ENCODE measurements around the gene F12. TPM values are rescaled to one million over a fixed set of nuclear protein-coding genes. Genes with fewer than 3 reads are reported as not detected.
"Not testable (repeated sequence)": the region's sequence is repeated elsewhere in the genome, so short reads cannot be mapped to it uniquely, and the experiment has no call there.

F12 gene
- polyA plus RNA-seq, 2 donors = 18.1 to 33.5 TPM

DNA sequence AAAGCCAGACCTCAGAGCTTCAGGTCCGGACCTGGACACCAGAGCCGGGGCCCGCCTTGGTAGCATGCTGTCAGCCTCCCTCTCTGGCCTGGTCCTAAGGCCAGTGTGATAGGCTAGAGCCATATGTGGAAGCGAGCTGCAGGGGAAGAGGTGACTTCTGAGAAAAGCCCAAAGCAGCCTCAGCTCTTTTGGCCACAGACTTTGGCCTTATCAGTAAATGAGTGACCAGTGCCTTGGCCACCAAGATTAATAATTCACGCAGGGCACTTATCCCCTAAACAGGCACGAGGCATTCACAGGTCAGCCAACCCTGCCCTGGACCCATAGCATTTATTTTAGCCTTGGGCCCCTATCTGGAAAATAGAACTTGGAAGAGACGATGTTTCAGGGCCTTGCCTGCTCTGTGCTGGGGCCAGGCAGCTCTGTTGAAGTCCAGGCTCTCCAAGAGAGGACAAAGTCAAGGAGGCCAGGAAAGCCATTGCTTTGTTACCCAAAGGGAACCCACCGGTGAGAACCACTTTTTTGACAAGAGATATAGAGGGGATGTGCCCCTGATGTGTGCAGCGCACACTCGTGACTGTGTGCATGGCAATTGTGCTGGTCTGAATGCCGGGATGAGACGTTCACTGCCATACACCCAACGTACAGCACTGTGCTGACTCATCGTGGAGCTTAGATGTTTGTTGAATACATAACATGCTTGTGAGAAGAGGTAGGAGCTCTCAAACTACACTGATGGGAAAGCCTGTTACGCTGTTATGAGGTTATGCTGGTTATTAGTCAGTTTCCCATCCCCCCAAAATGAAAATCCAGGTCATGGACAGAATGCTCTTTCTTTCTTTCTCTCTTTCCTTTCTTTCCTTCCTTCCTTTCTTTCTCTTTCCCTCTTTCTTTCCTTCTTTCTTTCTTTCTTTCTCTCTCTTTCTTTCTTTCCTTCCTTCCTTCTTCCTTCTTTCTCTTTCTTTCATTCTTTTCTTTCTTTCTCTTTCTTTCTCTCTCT, 30.2 kb downstream of the F12 start:
- Histone ChIP-seq H3K27me3 (ENCODE audit: control insufficient read depth in 1 of 2, insufficient read depth in 2 of 2, low read length in 2 of 2) (no peaks in the 10 kb centered on the region), H3K27ac (ENCODE audit: low read depth in 2 of 2, low read length in 1 of 2) (no peak overlapping the region)
- WGBS, 2 donors = 67 to 71% methylated on average over 15 of the region's 15 CpGs

DNA sequence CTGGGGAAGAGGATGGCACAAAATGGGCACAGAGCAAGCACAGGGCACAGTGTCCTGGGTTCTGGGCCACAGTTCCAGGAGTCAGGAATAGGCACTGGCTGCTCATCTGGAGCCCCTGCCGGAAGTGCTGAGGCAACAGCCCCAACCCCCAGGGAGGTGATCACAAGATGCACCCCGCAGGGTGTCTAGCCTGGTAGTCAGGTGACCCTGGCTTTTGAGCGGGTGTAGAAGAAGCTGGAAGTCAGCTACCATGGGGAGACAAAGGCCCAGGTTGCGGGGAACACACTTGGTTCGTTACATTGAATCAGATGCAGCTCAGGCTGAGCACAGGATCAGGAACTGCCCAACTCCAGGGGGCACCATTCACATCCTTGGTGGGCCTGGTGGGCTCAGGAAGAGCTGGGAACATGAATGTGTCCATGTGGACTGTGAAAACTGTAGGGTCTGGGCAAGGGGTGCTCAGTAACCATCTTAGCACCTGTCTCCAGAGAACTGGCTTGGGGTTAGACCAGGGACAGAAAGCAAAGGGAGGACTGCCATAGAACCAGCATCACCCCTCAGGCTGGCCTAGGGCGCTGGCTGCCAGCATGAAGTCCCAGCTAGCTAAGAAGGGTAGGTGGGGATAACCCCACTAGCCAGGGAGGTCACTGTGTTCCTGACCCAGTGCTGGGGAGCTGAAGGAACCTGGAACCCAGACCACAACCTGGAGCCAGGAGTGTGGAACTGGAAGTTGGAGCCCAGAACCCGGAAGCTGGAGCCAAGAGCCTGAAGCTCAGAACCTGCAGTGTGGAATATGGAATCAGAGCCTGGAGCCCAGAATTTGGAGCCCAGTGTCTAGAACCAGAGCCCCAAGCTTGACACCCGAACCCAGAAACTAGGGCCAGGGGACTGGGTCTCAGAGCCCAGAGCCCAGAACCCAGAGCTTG, 31.2 kb downstream of the F12 start:
- peaks cover 0 to 12% of the 10 kb centered on the region in 2 donors for H3K4me1 ChIP-seq (ENCODE audit: control insufficient read depth in 2 of 2, insufficient read depth in 2 of 2, low read length in 1 of 2)
- WGBS, 2 donors = 91 to 95% methylated on average over 8 of the region's 8 CpGs
- peak overlapping the region in 1 of 2 donors; percentile 24 for H3K27ac ChIP-seq (ENCODE audit: low read depth in 2 of 2, low read length in 1 of 2)

More for the DNA sequence above, 30.2 kb downstream of the F12 start:
- Histone ChIP-seq H3K9me3 (ENCODE audit: control insufficient read depth in 2 of 2, insufficient read depth in 1 of 2, low read depth in 1 of 2, low read length in 1 of 2) (no peaks in the 10 kb centered on the region), H3K4me1 (ENCODE audit: control insufficient read depth in 2 of 2, insufficient read depth in 2 of 2, low read length in 1 of 2) (peaks cover 0 to 7% of the 10 kb centered on the region in 2 donors), H3K36me3 (ENCODE audit: control insufficient read depth in 2 of 2, insufficient read depth in 2 of 2, low read length in 1 of 2) (no peaks in the 10 kb centered on the region), H3K4me3 (ENCODE audit: low read depth in 1 of 2, low read length in 2 of 2) (no peak overlapping the region)

GRCh38 chr5:177376107-177376506, 33.3 kb downstream of the F12 start:
- Histone ChIP-seq H3K4me1 (ENCODE audit: control insufficient read depth in 2 of 2, insufficient read depth in 2 of 2, low read length in 1 of 2) (peaks cover 2 to 24% of the 10 kb centered on the region in 2 donors), H3K9me3 (ENCODE audit: control insufficient read depth in 2 of 2, insufficient read depth in 1 of 2, low read depth in 1 of 2, low read length in 1 of 2) (no peaks in the 10 kb centered on the region), H3K27me3 (ENCODE audit: control insufficient read depth in 1 of 2, insufficient read depth in 2 of 2, low read length in 2 of 2) (no peaks in the 10 kb centered on the region), H3K4me3 (ENCODE audit: low read depth in 1 of 2, low read length in 2 of 2) (no peak overlapping the region), H3K36me3 (ENCODE audit: control insufficient read depth in 2 of 2, insufficient read depth in 2 of 2, low read length in 1 of 2) (peaks cover 0 to 3% of the 10 kb centered on the region in 2 donors), H3K27ac (ENCODE audit: low read depth in 2 of 2, low read length in 1 of 2) (no peak overlapping the region)
- WGBS, 2 donors = 82 to 83% methylated on average over 11 of the region's 11 CpGs

More for the DNA sequence above, 31.2 kb downstream of the F12 start:
- no peaks in the 10 kb centered on the region for H3K27me3 ChIP-seq (ENCODE audit: control insufficient read depth in 1 of 2, insufficient read depth in 2 of 2, low read length in 2 of 2)
- no peaks in the 10 kb centered on the region for H3K9me3 ChIP-seq (ENCODE audit: control insufficient read depth in 2 of 2, insufficient read depth in 1 of 2, low read depth in 1 of 2, low read length in 1 of 2)
- no peak overlapping the region for H3K4me3 ChIP-seq (ENCODE audit: low read depth in 1 of 2, low read length in 2 of 2)
- H3K36me3 ChIP-seq (ENCODE audit: control insufficient read depth in 2 of 2, insufficient read depth in 2 of 2, low read length in 1 of 2) = no peaks in the 10 kb centered on the region

GRCh38 chr5:177375516-177375915, 33.8 kb downstream of the F12 start:
- H3K36me3 ChIP-seq (ENCODE audit: control insufficient read depth in 2 of 2, insufficient read depth in 2 of 2, low read length in 1 of 2); H3K27me3 ChIP-seq (ENCODE audit: control insufficient read depth in 1 of 2, insufficient read depth in 2 of 2, low read length in 2 of 2); H3K4me3 ChIP-seq (ENCODE audit: low read depth in 1 of 2, low read length in 2 of 2); H3K9me3 ChIP-seq (ENCODE audit: control insufficient read depth in 2 of 2, insufficient read depth in 1 of 2, low read depth in 1 of 2, low read length in 1 of 2); H3K27ac ChIP-seq (ENCODE audit: low read depth in 2 of 2, low read length in 1 of 2): not testable (repeated sequence)
- WGBS, 2 donors = 66 to 69% methylated on average over 5 of the region's 5 CpGs
- H3K4me1 ChIP-seq (ENCODE audit: control insufficient read depth in 2 of 2, insufficient read depth in 2 of 2, low read length in 1 of 2) = peaks cover 2 to 25% of the 10 kb centered on the region in 2 donors

GRCh38 chr5:177374211-177374610, 35.2 kb downstream of the F12 start:
- Histone ChIP-seq H3K27me3 (ENCODE audit: control insufficient read depth in 1 of 2, insufficient read depth in 2 of 2, low read length in 2 of 2) (no peaks in the 10 kb centered on the region), H3K9me3 (ENCODE audit: control insufficient read depth in 2 of 2, insufficient read depth in 1 of 2, low read depth in 1 of 2, low read length in 1 of 2) (no peaks in the 10 kb centered on the region), H3K27ac (ENCODE audit: low read depth in 2 of 2, low read length in 1 of 2) (peak overlapping the region; percentile 86 to 96), H3K36me3 (ENCODE audit: control insufficient read depth in 2 of 2, insufficient read depth in 2 of 2, low read length in 1 of 2) (peaks cover 0 to 3% of the 10 kb centered on the region in 2 donors), H3K4me3 (ENCODE audit: low read depth in 1 of 2, low read length in 2 of 2) (no peak overlapping the region), H3K4me1 (ENCODE audit: control insufficient read depth in 2 of 2, insufficient read depth in 2 of 2, low read length in 1 of 2) (peaks cover 2 to 24% of the 10 kb centered on the region in 2 donors)
- WGBS, 2 donors = 49 to 70% methylated on average over 5 of the region's 5 CpGs

DNA sequence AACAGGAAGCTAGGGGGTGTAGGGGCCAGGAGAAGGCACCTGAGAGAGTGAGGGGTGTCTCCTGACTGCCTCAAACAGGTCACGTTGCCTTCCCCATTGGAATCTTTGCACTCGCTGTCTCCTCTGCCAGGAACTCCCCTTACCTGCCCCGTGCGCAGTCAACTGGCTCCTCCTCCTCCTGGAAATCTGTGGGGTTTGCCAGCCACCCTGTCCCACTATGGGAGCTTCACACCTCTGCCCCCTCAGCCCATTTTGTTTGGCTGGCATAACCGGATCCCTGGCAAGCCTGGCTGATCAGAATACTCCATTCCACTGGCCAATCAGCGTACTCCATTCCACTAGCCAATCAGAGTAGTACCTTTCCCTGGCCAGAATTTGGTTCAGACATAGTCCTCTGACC, 35.6 kb downstream of the F12 start:
- WGBS, 2 donors = 45 to 61% methylated on average over 6 of the region's 6 CpGs
- Histone ChIP-seq H3K27me3 (ENCODE audit: control insufficient read depth in 1 of 2, insufficient read depth in 2 of 2, low read length in 2 of 2) (no peaks in the 10 kb centered on the region), H3K4me1 (ENCODE audit: control insufficient read depth in 2 of 2, insufficient read depth in 2 of 2, low read length in 1 of 2) (peaks cover 2 to 24% of the 10 kb centered on the region in 2 donors), H3K27ac (ENCODE audit: low read depth in 2 of 2, low read length in 1 of 2) (peak overlapping the region; percentile 86 to 96), H3K36me3 (ENCODE audit: control insufficient read depth in 2 of 2, insufficient read depth in 2 of 2, low read length in 1 of 2) (peaks cover 0 to 3% of the 10 kb centered on the region in 2 donors), H3K9me3 (ENCODE audit: control insufficient read depth in 2 of 2, insufficient read depth in 1 of 2, low read depth in 1 of 2, low read length in 1 of 2) (no peaks in the 10 kb centered on the region), H3K4me3 (ENCODE audit: low read depth in 1 of 2, low read length in 2 of 2) (no peak overlapping the region)

DNA sequence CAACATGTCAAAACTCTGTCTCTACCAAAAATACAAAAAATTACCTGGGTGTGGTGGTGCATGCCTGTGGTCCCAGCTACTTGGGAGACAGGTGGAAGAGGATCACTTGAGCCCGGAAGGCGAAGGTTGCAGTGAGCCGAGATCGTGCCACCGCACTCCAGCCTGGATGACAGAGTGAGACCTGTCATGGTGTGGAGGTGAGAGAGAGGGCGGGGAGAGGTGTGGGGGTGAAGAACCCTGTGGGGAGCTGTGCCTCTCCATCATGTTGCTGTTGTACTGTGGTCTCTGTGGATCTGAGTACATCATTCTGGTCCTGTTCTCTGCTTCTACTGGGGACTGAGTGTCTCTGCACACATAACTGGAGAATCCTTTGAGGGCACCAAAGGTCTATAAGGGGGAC, 36.5 kb downstream of the F12 start:
- WGBS, 2 donors = 59 to 77% methylated on average over 6 of the region's 6 CpGs
- peak overlapping the region; percentile 83 to 96 for H3K27ac ChIP-seq (ENCODE audit: low read depth in 2 of 2, low read length in 1 of 2)
- H3K36me3 ChIP-seq (ENCODE audit: control insufficient read depth in 2 of 2, insufficient read depth in 2 of 2, low read length in 1 of 2) = peaks cover 0 to 3% of the 10 kb centered on the region in 2 donors
- no peak overlapping the region for H3K4me3 ChIP-seq (ENCODE audit: low read depth in 1 of 2, low read length in 2 of 2)
- peaks cover 2 to 32% of the 10 kb centered on the region in 2 donors for H3K4me1 ChIP-seq (ENCODE audit: control insufficient read depth in 2 of 2, insufficient read depth in 2 of 2, low read length in 1 of 2)
- no peaks in the 10 kb centered on the region for H3K9me3 ChIP-seq (ENCODE audit: control insufficient read depth in 2 of 2, insufficient read depth in 1 of 2, low read depth in 1 of 2, low read length in 1 of 2)
- H3K27me3 ChIP-seq (ENCODE audit: control insufficient read depth in 1 of 2, insufficient read depth in 2 of 2, low read length in 2 of 2) = no peaks in the 10 kb centered on the region

GRCh38 chr5:177372034-177372896, 37.1 kb downstream of the F12 start:
- WGBS, 2 donors = 53 to 67% methylated on average over 12 of the region's 12 CpGs
- Histone ChIP-seq H3K36me3 (ENCODE audit: control insufficient read depth in 2 of 2, insufficient read depth in 2 of 2, low read length in 1 of 2) (peaks cover 0 to 3% of the 10 kb centered on the region in 2 donors), H3K27ac (ENCODE audit: low read depth in 2 of 2, low read length in 1 of 2) (peak overlapping the region; percentile 83 to 96), H3K4me1 (ENCODE audit: control insufficient read depth in 2 of 2, insufficient read depth in 2 of 2, low read length in 1 of 2) (peaks cover 2 to 34% of the 10 kb centered on the region in 2 donors), H3K9me3 (ENCODE audit: control insufficient read depth in 2 of 2, insufficient read depth in 1 of 2, low read depth in 1 of 2, low read length in 1 of 2) (no peaks in the 10 kb centered on the region), H3K4me3 (ENCODE audit: low read depth in 1 of 2, low read length in 2 of 2) (peak overlapping the region; percentile 52 to 58), H3K27me3 (ENCODE audit: control insufficient read depth in 1 of 2, insufficient read depth in 2 of 2, low read length in 2 of 2) (no peaks in the 10 kb centered on the region)

Data from esophagus (tissue), 2 donors.